ENCODE measurements around the gene LRRK1.

- TF ChIP-seq POLR2A (IDR thresholded peaks at IDR 0.05) (no peak), CTCF (IDR thresholded peaks at IDR 0.05) (no peak)
Observed at GRCh38 chr15:100890850-100891249, 28.3 kb upstream of the LRRK1 start.

Data from sigmoid colon (tissue), 3 donors.